ENCODE data around the gene PXDN. TPM values are rescaled to one million over a fixed set of nuclear protein-coding genes. Genes with fewer than 3 reads are reported as not detected.

PXDN gene
- total and polyA plus RNA-seq, 10 of the 15 experiments (the other 5 are each of a cell fraction or from before 2014, with no cell fraction given), result 0.12 to 0.69 (median 0.23) TPM; not detected in 5

GRCh38 chr2:1787755-1788477, 43.6 kb upstream of the PXDN start:
- no peaks in the 10 kb centered on the region for H3K79me2 ChIP-seq (ENCODE audit: control insufficient read depth, insufficient read depth, low read length)
- no peaks in the 10 kb centered on the region for H3K36me3 ChIP-seq (ENCODE audit: control insufficient read depth in 2 of 2, insufficient read depth in 2 of 2, low read length in 1 of 2)
- DNase-seq (ENCODE audit: low read depth, low spot score) (no peak), FAIRE-seq (no peak), ATAC-seq (no peak)
- H2AFZ ChIP-seq (ENCODE audit: control insufficient read depth, low read depth, low read length), result no peak overlapping the region
- H3K4me2 ChIP-seq (ENCODE audit: control insufficient read depth, insufficient read depth), result no peak overlapping the region
- H3K27ac ChIP-seq (ENCODE audit: control insufficient read depth, insufficient read depth), result no peak overlapping the region
- no peaks in the 10 kb centered on the region for H4K20me1 ChIP-seq (ENCODE audit: control insufficient read depth, insufficient read depth)
- in situ Hi-C loops (cut with MboI) (no loop called here), intact Hi-C loops (cut with micrococcal nuclease; ENCODE audit: unreplicated experiment) (no loop called here)
- H3K4me3 ChIP-seq, result no peak overlapping the region
- CTCF ChIA-PET, result interaction anchor here (1.0 kb wide), 1 partner anchor 10 kb away, joined by 3 read pairs; no protein-coding TSS in a partner anchor
- no TSS peak for BruUV-seq (replicated peaks)
- no peaks in the 10 kb centered on the region for H3K27me3 ChIP-seq (replicated peaks in 1 of 2; ENCODE audit: control insufficient read depth in 2 of 2, insufficient read depth in 2 of 2, low read length in 1 of 2)
- SMC1A ChIA-PET (ENCODE audit: uncharacterized antibody, unreplicated experiment), result no interaction called here
- WGBS (ENCODE audit: insufficient coverage, insufficient replicate concordance, low lambda C conversion rate, missing lambda C conversion rate), result 9% methylated on average over 10 of the region's 10 CpGs
- RAD21 ChIA-PET (ENCODE audit: unreplicated experiment), result no interaction called here
- no peaks in the 10 kb centered on the region for H3K4me1 ChIP-seq (ENCODE audit: control insufficient read depth, insufficient read depth, low read length)
- POLR2A ChIA-PET, result no interaction called here
- H3K9me3 ChIP-seq (replicated peaks; ENCODE audit: control insufficient read depth, insufficient read depth, low read length), result no peaks in the 10 kb centered on the region
- no peak overlapping the region for H3K9ac ChIP-seq (ENCODE audit: control insufficient read depth, insufficient read depth, low read length)
- no peak for TF ChIP-seq IKZF2 (IDR thresholded peaks at IDR 0.05)
- no peak for TF ChIP-seq ZZZ3 (IDR thresholded peaks at IDR 0.05; ENCODE audit: control insufficient read depth, insufficient read length, low read depth)
- no peak for TF ChIP-seq ZNF207 (IDR thresholded peaks at IDR 0.05; ENCODE audit: borderline replicate concordance)
- TF ChIP-seq EED (IDR thresholded peaks at IDR 0.05; ENCODE audit: low read depth), result no peak
- TF ChIP-seq NR2C2 (IDR thresholded peaks at IDR 0.05; ENCODE audit: borderline replicate concordance, control insufficient read depth, insufficient read length, low read depth), result no peak
- TF ChIP-seq PAX5 (IDR thresholded peaks at IDR 0.05; ENCODE audit: borderline replicate concordance, low read depth, low read length), result no peak
- no peak for TF ChIP-seq CUX1 (IDR thresholded peaks at IDR 0.05; ENCODE audit: insufficient replicate concordance, low read depth, low read length)
- TF ChIP-seq GABPA (IDR thresholded peaks at IDR 0.05; ENCODE audit: low read depth), result no peak
- TF ChIP-seq ASH2L (IDR thresholded peaks at IDR 0.05; ENCODE audit: borderline replicate concordance, low read depth), result no peak
- TF ChIP-seq HDAC2 (IDR thresholded peaks at IDR 0.05), result no peak
- no peak for TF ChIP-seq IRF3 (IDR thresholded peaks at IDR 0.05)
- no peak for TF ChIP-seq IKZF1 (conservative IDR thresholded peaks at IDR 0.05)
- no peak for TF ChIP-seq ZBTB4 (CRISPR knock-in tag; IDR thresholded peaks at IDR 0.05)
- TF ChIP-seq RB1 (IDR thresholded peaks at IDR 0.05; ENCODE audit: borderline replicate concordance), result no peak
- no peak for TF ChIP-seq ZNF24 (IDR thresholded peaks at IDR 0.05)
- no peak for TF ChIP-seq RCOR1 (conservative IDR thresholded peaks at IDR 0.05; ENCODE audit: low read depth, low read length)

Measured in GM12878 (cell line).